Renal pelvis (tissue), 12 donors: ENCODE measurements around the gene AP1M1. TPM values are rescaled to one million over a fixed set of nuclear protein-coding genes. Genes with fewer than 3 reads are reported as not detected.

Experiments used
- DNase-seq: peaks from one replicate; pipeline ENCODE4 v3.0.0-alpha.2; 2013
- long read RNA-seq, 16 experiments: transcript quantifications; one replicate each; lab custom pipeline, GENCODE V29; 2026
- polyA plus RNA-seq, 3 donors: library from polyadenylated mRNA; unstranded; fragments of 120-200 nt; gene quantifications; one replicate each; pipeline ENCODE4 v1.2.1, GENCODE V29; 2013; ENCODE audit not compliant: insufficient read length in 3 of 3

The AP1M1 gene
- 10 to 100 TPM; 62.8 to 75.0 (median 73.8) TPM for polyA plus RNA-seq
- long read RNA-seq, donor 1, full-length matches to known transcripts = 20 of 20 reads
- long read RNA-seq, donor 1, partial matches to known transcripts = 0 of 20 reads
- long read RNA-seq, donor 1, other reads (novel, unspliced or antisense) = 0 of 20 reads
- long read RNA-seq, donor 2, full-length matches to known transcripts = 32 of 32 reads
- long read RNA-seq, donor 2, partial matches to known transcripts = 0 of 32 reads
- long read RNA-seq, donor 2, other reads (novel, unspliced or antisense) = 0 of 32 reads
- long read RNA-seq, donor 3, full-length matches to known transcripts = 18 of 18 reads
- long read RNA-seq, donor 3, partial matches to known transcripts = 0 of 18 reads
- long read RNA-seq, donor 3, other reads (novel, unspliced or antisense) = 0 of 18 reads
- long read RNA-seq, donor 4, full-length matches to known transcripts = 24 of 24 reads
- long read RNA-seq, donor 4, partial matches to known transcripts = 0 of 24 reads
- long read RNA-seq, donor 4, other reads (novel, unspliced or antisense) = 0 of 24 reads
- long read RNA-seq, donor 5, full-length matches to known transcripts = 14 of 14 reads
- long read RNA-seq, donor 5, partial matches to known transcripts = 0 of 14 reads
- long read RNA-seq, donor 5, other reads (novel, unspliced or antisense) = 0 of 14 reads
- long read RNA-seq, donor 6, full-length matches to known transcripts = 21 of 21 reads
- long read RNA-seq, donor 6, partial matches to known transcripts = 0 of 21 reads
- long read RNA-seq, donor 6, other reads (novel, unspliced or antisense) = 0 of 21 reads
- long read RNA-seq, donor 7, full-length matches to known transcripts = 30 of 50 reads
- long read RNA-seq, donor 7, partial matches to known transcripts = 20 of 50 reads
- long read RNA-seq, donor 7, other reads (novel, unspliced or antisense) = 0 of 50 reads
- long read RNA-seq, donor 8, full-length matches to known transcripts = 12 of 17 reads
- long read RNA-seq, donor 8, partial matches to known transcripts = 5 of 17 reads
- long read RNA-seq, donor 8, other reads (novel, unspliced or antisense) = 0 of 17 reads
- long read RNA-seq, donor 9, full-length matches to known transcripts = 28 of 28 reads
- long read RNA-seq, donor 9, partial matches to known transcripts = 0 of 28 reads
- long read RNA-seq, donor 9, other reads (novel, unspliced or antisense) = 0 of 28 reads
- long read RNA-seq, donor 10, full-length matches to known transcripts = 23 of 23 reads
- long read RNA-seq, donor 10, partial matches to known transcripts = 0 of 23 reads
- long read RNA-seq, donor 10, other reads (novel, unspliced or antisense) = 0 of 23 reads
- long read RNA-seq, donor 11, full-length matches to known transcripts = 25 of 25 reads
- long read RNA-seq, donor 11, partial matches to known transcripts = 0 of 25 reads
- long read RNA-seq, donor 11, other reads (novel, unspliced or antisense) = 0 of 25 reads
- long read RNA-seq, donor 12, full-length matches to known transcripts = 36 of 45 reads
- long read RNA-seq, donor 12, partial matches to known transcripts = 9 of 45 reads
- long read RNA-seq, donor 12, other reads (novel, unspliced or antisense) = 0 of 45 reads
- long read RNA-seq, donor 13, full-length matches to known transcripts = 12 of 12 reads
- long read RNA-seq, donor 13, partial matches to known transcripts = 0 of 12 reads
- long read RNA-seq, donor 13, other reads (novel, unspliced or antisense) = 0 of 12 reads
- long read RNA-seq, donor 14 = 0 reads
- long read RNA-seq, donor 15 = 0 reads
- long read RNA-seq, donor 16, full-length matches to known transcripts = 34 of 34 reads
- long read RNA-seq, donor 16, partial matches to known transcripts = 0 of 34 reads
- long read RNA-seq, donor 16, other reads (novel, unspliced or antisense) = 0 of 34 reads

DNA sequence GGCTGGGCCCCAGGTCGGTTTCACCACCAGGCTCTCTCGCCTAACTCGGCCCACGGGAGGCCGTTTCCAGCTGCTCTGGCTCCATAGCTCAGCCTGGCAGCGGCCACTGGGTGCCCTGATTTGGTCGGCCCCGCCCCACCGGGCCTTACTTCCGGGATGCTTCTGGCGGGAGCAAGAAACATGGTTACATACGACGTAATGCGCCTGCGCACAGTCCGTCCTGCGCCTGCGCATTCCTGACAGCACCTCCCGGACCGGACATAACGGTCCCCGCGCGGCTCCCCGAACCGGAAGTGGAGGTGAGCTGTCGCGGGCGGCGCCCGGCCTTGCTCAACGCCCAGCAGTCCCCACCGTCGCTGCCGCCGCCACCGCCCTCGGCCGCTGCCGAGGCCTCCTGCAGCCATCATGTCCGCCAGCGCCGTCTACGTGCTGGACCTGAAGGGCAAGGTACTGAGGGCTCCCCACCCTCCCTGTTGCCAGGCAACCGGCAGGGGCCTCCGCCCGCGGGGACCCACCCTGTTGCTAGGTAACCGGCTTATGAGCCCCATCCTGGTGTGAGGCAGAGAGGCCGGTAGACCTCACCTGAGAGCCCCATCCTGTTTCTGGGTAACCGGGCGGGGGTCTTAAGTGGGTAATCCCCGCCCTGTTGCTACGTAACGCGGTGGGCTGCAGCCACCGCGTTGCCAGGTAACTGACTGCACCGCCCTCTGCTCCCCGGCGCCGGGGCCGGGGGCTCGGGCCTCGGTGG, at the start of gene AP1M1:
AP1M1 (plus strand) TSS at position 290 of the 748 bp plus-strand sequence; CDS start at position 406, 116 bp downstream.
- DNase-seq = peak; percentile 96

- DNase-seq = no peak
Observed at GRCh38 chr19:16148443-16149229, 49.1 kb upstream of the AP1M1 start.

- DNase-seq = no peak
Observed at GRCh38 chr19:16153582-16154336, 44.0 kb upstream of the AP1M1 start.

GRCh38 chr19:16154557-16154956, 43.2 kb upstream of the AP1M1 start:
- no peak for DNase-seq

GRCh38 chr19:16155128-16155527, 42.6 kb upstream of the AP1M1 start:
- no peak for DNase-seq

DNA sequence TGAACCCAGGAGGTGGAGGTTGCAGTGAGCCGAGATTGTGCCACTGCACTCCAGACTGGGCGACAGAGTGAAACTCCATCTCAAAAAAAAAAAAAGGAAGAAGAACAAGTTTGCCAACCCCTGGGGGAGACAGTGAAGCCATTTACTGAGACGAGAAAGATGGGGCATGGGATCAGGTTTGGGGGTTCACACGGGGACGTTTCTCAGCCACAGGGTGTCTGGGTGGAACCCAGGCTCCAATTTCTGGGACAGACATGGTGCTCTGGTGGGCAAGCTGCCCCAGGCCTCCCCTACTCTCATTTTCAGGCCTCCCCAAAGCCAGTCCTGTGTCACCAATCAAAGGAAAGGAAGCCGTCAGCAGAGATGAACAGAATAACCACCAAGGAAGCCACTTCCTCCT, 40.8 kb upstream of the AP1M1 start:
- no peak for DNase-seq

- DNase-seq = no peak
Observed at GRCh38 chr19:16157601-16158000, 40.1 kb upstream of the AP1M1 start.

DNA sequence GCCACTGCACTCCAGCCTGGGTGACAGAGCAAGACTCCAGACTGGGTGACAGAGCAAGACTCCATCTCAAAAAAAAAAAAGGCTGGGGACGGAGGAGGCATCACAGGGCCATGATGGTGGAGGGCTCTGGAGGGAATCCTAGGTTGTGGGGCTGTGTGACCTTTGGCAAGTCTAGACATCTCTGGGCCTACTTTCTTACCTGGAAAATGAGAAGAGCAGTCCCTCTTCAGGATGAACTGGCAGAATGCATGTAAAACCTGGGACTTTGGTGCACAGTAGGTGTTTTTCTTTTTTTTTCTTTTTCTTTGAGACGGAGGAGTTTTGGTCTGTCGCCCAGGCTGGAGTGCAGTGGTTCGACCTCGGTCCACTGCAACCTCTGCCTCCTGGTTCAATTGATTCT, 38.1 kb upstream of the AP1M1 start:
- no peak for DNase-seq

- no peak for DNase-seq
Observed at GRCh38 chr19:16160445-16160942, 37.2 kb upstream of the AP1M1 start.

- DNase-seq = no peak
Observed at GRCh38 chr19:16160943-16161560, 36.7 kb upstream of the AP1M1 start.

- no peak for DNase-seq
Observed at GRCh38 chr19:16161840-16162239, 35.9 kb upstream of the AP1M1 start.

GRCh38 chr19:16164222-16164890, 33.4 kb upstream of the AP1M1 start:
- DNase-seq = no peak

DNA sequence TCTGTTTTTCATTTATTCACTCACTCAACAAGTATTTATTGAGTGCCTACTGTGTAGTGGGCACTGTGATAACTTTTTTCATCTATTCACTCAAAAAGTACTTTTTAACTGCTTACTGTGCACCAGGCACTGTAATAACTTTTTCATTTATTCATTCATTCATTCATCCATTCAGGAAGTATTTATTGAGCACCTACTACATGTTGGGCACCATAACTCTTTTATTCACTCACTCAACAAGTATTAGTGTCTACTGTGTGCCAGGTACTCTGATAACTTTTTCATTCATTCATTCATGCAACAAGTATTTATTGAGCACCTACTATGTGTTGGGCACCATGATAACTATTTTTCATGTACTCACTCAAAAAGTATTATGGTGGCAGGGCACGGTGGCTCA, 31.3 kb upstream of the AP1M1 start:
- no peak for DNase-seq

DNA sequence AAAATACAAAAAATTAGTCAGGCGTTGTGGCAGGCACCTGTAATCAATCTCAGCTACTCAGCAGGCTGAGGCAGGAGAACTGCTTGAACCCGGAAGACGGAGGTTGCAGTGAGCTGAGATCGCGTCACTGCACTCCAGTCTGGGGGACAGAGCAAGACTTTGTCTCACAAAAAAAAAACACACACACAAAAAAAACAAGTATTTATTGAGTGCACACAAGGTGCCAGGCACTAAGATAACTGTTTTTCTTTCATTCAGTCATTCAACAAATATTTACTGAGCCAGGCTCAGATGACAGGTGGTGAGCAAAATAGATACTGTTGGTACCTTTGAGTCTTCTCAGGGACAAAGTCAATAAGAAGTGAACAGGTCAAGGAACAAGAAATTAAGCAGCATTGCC, 30.7 kb upstream of the AP1M1 start:
- no peak for DNase-seq

GRCh38 chr19:16168465-16169081, 29.1 kb upstream of the AP1M1 start:
- no peak for DNase-seq

GRCh38 chr19:16170134-16170533, 27.6 kb upstream of the AP1M1 start:
- DNase-seq = no peak
